Erythroblast (primary cell): ENCODE measurements around the gene AK5.

Source experiments
- GATA1 ChIP-seq: IDR thresholded peaks from 2 replicates; pipeline ENCODE4 v1.6.1; 2011; ENCODE audit warnings: low read depth, mild to moderate bottlenecking, control low read depth, low read length, moderate library complexity
- POLR2A ChIP-seq: IDR thresholded peaks from 2 replicates; pipeline ENCODE4 v1.6.1; 2011; ENCODE audit warnings: mild to moderate bottlenecking, low read length

- TF ChIP-seq POLR2A (no peak), GATA1 (no peak)
Measured at GRCh38 chr1:77385551-77385950, 103.7 kb downstream of the AK5 start.
